Pons (tissue), 1 donor: Measurements from ENCODE around the gene P2RY12.

Experiments used
- DNase-seq: peaks from one replicate; pipeline ENCODE4 v3.0.0-alpha.2; 2016; ENCODE audit warnings: low spot score

The P2RY12 gene

DNA sequence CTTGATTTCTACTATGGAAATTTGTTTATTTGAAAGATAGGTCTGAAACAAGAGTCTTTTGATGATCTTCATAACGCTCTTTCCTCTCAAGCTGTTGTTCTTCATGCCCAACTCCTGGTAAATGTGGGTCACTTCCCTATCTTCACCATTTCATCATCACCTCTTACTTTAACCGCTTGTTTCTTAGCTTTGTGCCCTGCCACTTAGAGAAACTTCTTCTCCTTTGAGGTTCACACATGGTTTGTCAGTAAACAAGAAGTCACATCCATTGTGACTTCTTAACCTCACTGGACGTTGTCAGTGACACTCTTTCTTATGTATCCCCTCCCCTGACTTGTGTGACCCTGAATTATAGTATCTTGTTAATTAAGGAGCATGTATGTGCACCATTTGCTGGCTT lies 38.3 kb downstream of the P2RY12 start:
- peak; percentile 78 for DNase-seq

GRCh38 chr3:151345859-151346258 lies 38.7 kb downstream of the P2RY12 start:
- peak; percentile 56 for DNase-seq

GRCh38 chr3:151331696-151332095 lies 52.9 kb downstream of the P2RY12 start:
- no peak for DNase-seq

GRCh38 chr3:151330899-151331298 lies 53.7 kb downstream of the P2RY12 start:
- peak; percentile 52 for DNase-seq

- peak; percentile 46 for DNase-seq
These were observed 54.2 kb downstream of the P2RY12 start for GRCh38 chr3:151330379-151330778.

- DNase-seq: peak; percentile 58
These were observed 55.2 kb downstream of the P2RY12 start, which contains the start of gene P2RY13 for GRCh38 chr3:151329363-151329762. P2RY13 (minus strand) TSS chr3:151329549; CDS start chr3:151329528, 21 bp downstream.

DNA sequence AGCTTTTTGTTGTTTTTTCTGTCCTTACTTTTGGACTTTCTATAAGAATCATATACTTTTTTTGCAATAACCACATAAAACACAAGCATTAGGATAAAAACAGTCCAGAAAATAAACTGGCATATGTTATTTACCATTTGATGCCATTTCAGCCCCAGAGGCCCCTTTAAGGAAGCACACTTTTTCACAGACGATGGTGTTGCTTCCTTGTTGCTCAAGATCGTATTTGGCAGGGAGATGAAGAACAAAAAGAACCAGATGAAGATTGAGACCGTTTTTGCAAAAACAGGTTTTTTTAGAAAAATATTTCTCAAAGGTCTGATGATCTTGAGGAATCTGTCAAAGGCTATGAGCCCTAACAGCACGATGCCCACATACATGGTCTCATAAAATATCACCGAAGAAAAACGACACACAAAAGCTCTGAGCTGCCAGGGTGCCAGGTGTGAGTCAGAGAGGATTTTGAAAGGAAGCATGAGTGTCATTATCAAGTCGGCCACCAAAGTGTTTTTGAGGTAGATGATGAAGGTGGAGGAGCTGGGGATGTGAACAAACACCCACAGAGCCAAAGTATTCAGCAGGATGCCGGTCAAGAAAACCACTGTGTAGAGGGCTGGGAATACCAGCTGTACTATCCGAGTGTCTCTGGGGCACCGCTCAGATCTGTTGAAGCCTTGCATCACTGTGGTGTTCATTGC lies 56.1 kb downstream of the P2RY12 start:
- DNase-seq: peak; percentile 42

GRCh38 chr3:151327571-151328198 lies 56.9 kb downstream of the P2RY12 start:
- DNase-seq: peak; percentile 45

DNA sequence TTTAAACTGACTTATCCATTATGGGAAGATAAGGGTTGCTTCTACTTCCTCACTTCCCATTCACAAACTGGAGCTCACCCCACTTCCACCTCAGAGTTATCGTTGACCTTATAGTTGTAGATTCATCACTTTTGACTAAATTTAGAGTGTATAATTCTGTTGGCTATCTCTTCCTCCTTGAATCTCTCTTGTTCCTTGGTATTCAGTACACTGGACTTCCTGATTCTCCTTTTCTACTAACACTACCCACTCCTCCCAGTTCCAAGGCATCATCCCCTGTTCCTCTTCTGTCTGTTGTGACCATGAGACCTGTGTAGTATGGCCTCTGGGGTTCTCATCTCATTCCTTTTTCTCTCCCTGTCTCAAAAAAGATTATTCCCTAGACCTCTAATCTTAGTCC lies 62.0 kb downstream of the P2RY12 start:
- no peak for DNase-seq

DNA sequence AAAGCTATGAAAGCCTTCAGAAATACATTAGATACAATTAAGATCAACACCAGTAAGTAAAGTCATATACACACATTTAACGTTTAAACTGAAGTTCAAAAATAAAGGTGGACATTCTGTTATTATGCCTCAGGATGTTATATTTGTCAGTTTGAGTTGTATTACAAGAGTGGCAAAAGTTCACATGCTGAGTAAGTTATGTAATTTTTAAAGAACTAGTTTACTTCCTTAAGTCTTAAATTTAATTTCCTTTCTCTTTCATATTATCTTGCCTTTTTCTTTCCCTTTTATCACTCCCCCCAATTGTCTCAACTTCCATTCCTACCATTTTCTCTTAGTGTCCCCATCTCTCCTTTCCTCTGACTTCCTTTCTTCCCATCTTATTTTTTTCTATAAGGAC lies 63.0 kb downstream of the P2RY12 start:
- DNase-seq: no peak

GRCh38 chr3:151320131-151320530 lies 64.4 kb downstream of the P2RY12 start:
- no peak for DNase-seq

DNA sequence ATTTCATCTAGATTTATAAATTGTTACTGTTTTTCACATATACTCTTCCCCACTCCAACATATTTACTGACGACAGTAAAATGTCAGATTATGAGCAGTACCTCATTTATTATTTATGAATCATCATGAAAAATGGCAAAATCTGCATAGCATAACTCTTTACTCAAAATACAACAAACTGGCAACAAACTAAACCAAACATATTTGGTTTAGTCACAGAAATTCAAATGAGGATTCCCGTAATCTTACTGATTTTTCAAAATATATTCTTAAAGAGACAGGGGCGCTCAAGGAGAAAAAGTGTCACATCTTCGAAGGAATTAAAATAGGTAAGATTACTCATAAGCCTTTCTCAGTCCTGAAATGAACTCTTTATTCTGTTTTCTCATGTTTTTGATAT lies 64.9 kb downstream of the P2RY12 start:
- DNase-seq: no peak

GRCh38 chr3:151318991-151319390 lies 65.6 kb downstream of the P2RY12 start:
- DNase-seq: no peak

- DNase-seq: no peak
These were observed 66.2 kb downstream of the P2RY12 start for GRCh38 chr3:151318313-151318712.

DNA sequence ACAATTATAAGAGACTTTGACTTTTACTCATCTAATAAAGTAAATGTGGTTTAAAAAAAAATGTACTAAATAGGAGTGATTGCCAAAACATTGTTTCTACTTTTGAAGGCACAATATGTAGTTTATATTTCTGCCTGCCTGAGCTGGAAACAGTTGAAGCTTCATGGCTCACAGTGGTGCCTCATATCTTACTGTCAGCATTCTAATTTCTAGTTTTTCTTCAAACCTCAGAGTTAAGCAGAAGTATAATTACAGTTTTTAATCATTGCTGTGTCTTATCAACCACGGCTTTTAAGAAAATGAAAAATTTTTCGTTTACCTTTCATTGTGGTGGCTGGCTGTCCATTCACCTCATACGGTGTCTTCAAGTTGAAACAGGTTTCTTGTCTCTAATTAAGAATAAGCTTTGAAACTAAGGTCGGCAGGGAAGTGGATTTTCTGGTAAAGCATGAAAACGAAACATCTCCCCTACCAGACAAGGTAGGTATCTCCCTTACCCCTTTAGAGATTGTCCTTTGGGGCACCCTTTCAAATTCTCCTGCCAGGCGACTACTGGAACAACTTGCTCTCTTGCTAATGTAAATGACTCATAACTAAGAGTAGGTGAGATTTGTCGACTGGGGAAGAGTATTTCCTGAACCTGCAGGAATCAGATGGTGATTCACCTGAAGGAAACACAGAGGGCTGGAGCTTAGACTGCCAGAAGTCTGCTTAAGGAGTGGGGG lies 68.1 kb downstream of the P2RY12 start, which contains the start of gene GPR87:
Gene GPR87, minus strand, starts transcription at position 554 of the 725 bp plus-strand sequence. CDS start 16,720 bp downstream, outside the sequence.
- no peak for DNase-seq

- no peak for DNase-seq
These were observed 68.7 kb downstream of the P2RY12 start for GRCh38 chr3:151315846-151316245.

GRCh38 chr3:151315136-151315535 lies 69.4 kb downstream of the P2RY12 start:
- no peak for DNase-seq

DNA sequence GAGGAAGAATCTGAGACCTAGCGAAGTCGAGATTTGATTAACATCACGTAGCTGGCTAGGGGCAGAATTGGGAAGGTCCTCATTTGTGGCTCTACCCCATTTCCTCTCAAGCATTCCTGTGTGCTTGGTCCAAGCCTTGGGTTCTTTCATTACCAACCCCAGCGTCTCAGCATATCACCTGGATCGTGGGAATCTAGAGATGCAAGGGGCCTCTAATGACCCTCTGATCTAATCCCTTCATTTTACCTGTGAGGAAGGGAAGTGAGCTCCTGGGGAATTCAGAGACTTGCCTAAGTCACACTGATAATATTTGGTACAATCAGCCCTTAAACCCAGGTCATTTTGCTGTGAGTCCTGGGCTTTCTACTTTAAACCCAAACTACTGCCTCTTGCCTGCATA lies 70.0 kb downstream of the P2RY12 start:
- DNase-seq: no peak

DNA sequence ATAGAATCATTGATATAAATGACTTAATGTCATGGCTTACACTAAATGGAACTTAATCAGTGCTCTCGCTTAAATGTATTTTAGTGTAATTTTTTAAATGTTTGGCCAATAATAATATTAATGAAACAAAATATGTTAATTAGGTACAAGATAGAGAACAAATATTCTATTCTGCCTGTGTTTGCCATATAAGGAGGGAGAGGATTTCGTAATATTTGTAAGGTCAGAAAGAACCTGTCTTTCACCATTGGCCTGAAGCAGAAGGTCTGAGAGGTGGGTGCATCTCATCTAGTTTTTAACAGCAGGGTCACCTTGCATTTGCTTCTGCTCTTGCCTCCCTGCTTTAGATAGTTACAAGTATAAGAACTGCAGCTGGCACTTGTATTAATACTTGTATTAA lies 70.4 kb downstream of the P2RY12 start:
- no peak for DNase-seq

- no peak for DNase-seq
These were observed 71.6 kb downstream of the P2RY12 start for GRCh38 chr3:151312972-151313371.

DNA sequence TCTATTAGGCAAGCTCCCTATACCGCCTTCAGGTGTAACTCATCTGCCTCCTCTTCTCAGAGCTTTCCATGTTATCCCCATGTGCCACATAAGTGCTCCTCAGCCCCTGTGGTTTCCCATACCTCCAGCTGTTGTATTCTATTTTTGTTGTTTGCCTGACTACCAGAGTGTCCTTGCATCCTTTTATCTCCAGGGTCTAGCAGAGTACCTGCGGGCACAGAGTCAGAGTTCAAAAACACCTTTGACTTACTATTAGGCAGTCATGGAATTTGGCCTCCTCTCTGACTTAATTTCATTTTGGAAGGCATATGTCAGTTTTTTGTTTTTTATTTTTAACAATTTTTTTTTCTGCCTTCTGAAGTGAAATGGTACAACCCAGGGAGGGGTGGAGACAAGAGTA lies 75.0 kb downstream of the P2RY12 start:
- no peak for DNase-seq

- no peak for DNase-seq
These were observed 76.7 kb downstream of the P2RY12 start for GRCh38 chr3:151307583-151308488.
